Femur (tissue), 1 donor: ENCODE data around the gene FAM180A.

ENCODE experiments used
- DNase-seq: peaks from one replicate; pipeline ENCODE4 v3.0.0-alpha.2; 2017

FAM180A gene

GRCh38 chr7:135771051-135771450 lies 22.4 kb upstream of the FAM180A start:
- no peak for DNase-seq

GRCh38 chr7:135770139-135770710 lies 21.6 kb upstream of the FAM180A start:
- DNase-seq = no peak

GRCh38 chr7:135769005-135769802 lies 20.6 kb upstream of the FAM180A start:
- peak; percentile 51 for DNase-seq

GRCh38 chr7:135768467-135768866 lies 19.9 kb upstream of the FAM180A start:
- no peak for DNase-seq

- DNase-seq = no peak
Observed at GRCh38 chr7:135768064-135768463, 19.5 kb upstream of the FAM180A start.

GRCh38 chr7:135763261-135763660 lies 14.6 kb upstream of the FAM180A start:
- DNase-seq = no peak

GRCh38 chr7:135761751-135762488 lies 13.3 kb upstream of the FAM180A start:
- peak; percentile 47 for DNase-seq

GRCh38 chr7:135759532-135759931 lies 10.9 kb upstream of the FAM180A start:
- no peak for DNase-seq

GRCh38 chr7:135758531-135758932 lies 9.9 kb upstream of the FAM180A start:
- peak; percentile 59 for DNase-seq

GRCh38 chr7:135757719-135758411 lies 9.3 kb upstream of the FAM180A start:
- DNase-seq = peak; percentile 75

- no peak for DNase-seq
Observed at GRCh38 chr7:135756191-135756590, 7.6 kb upstream of the FAM180A start.

GRCh38 chr7:135755351-135755753 lies 6.7 kb upstream of the FAM180A start:
- DNase-seq = peak; percentile 63

- DNase-seq = no peak
Observed at GRCh38 chr7:135753616-135754413, 5.2 kb upstream of the FAM180A start.

- DNase-seq = no peak
Observed at GRCh38 chr7:135747366-135747765, 1.2 kb downstream of the FAM180A start.

GRCh38 chr7:135745703-135746312 lies 2.8 kb downstream of the FAM180A start:
- DNase-seq = peak; percentile 57

- peak; percentile 32 for DNase-seq
Observed at GRCh38 chr7:135744938-135745702, 3.5 kb downstream of the FAM180A start.

- DNase-seq = peak; percentile 66
Observed at GRCh38 chr7:135743907-135744731, 4.5 kb downstream of the FAM180A start.

- DNase-seq = no peak
Observed at GRCh38 chr7:135742371-135742770, 6.2 kb downstream of the FAM180A start.

- no peak for DNase-seq
Observed at GRCh38 chr7:135741905-135742304, 6.7 kb downstream of the FAM180A start.

GRCh38 chr7:135740889-135741288 lies 7.7 kb downstream of the FAM180A start:
- no peak for DNase-seq
